ENCODE results near the gene NFIC. TPM values are rescaled to one million over a fixed set of nuclear protein-coding genes. Genes with fewer than 3 reads are reported as not detected.

The NFIC gene
- total RNA-seq, 6 experiments from 2014 or later, result 186 to 219 (median 211) TPM

GRCh38 chr19:3362217-3362906 lies 4.0 kb upstream of the NFIC start:
- H3K4me3 Mint-ChIP-seq, result no peak overlapping the region
- H3K27ac Mint-ChIP-seq, result peak overlapping the region; percentile 41
- peaks cover 2% of the 10 kb centered on the region; the same call in 1 of the 2 replicates for H3K27me3 Mint-ChIP-seq (ENCODE audit: insufficient read depth)
- no peak for DNase-seq
- no peaks in the 10 kb centered on the region for H3K36me3 Mint-ChIP-seq (ENCODE audit: low read depth)
- H3K4me1 Mint-ChIP-seq (ENCODE audit: low read depth), result peaks cover 36% of the 10 kb centered on the region
- H3K9me3 Mint-ChIP-seq, result no peaks in the 10 kb centered on the region
- no peak for TF ChIP-seq CTCF (IDR thresholded peaks at IDR 0.05)

GRCh38 chr19:3363841-3364500 lies 2.4 kb upstream of the NFIC start:
- H3K36me3 Mint-ChIP-seq (ENCODE audit: low read depth), result no peaks in the 10 kb centered on the region
- no peak overlapping the region for H3K4me3 Mint-ChIP-seq
- peaks cover 4% of the 10 kb centered on the region; the same call in 1 of the 2 replicates for H3K27me3 Mint-ChIP-seq (ENCODE audit: insufficient read depth)
- no peak for DNase-seq
- peak overlapping the region; percentile 6; the same call in 1 of the 2 replicates for H3K27ac Mint-ChIP-seq
- H3K9me3 Mint-ChIP-seq, result no peaks in the 10 kb centered on the region
- H3K4me1 Mint-ChIP-seq (ENCODE audit: low read depth), result peaks cover 42% of the 10 kb centered on the region
- no peak for TF ChIP-seq CTCF (IDR thresholded peaks at IDR 0.05)

- no peak for DNase-seq
- H3K9me3 Mint-ChIP-seq, result no peaks in the 10 kb centered on the region
- H3K36me3 Mint-ChIP-seq (ENCODE audit: low read depth), result no peaks in the 10 kb centered on the region
- no peak for TF ChIP-seq CTCF (IDR thresholded peaks at IDR 0.05)
- peaks cover 46% of the 10 kb centered on the region for H3K4me1 Mint-ChIP-seq (ENCODE audit: low read depth)
- peaks cover 4% of the 10 kb centered on the region; the same call in 1 of the 2 replicates for H3K27me3 Mint-ChIP-seq (ENCODE audit: insufficient read depth)
- no peak overlapping the region for H3K27ac Mint-ChIP-seq
- no peak overlapping the region for H3K4me3 Mint-ChIP-seq
Measured at GRCh38 chr19:3364501-3364858, 1.9 kb upstream of the NFIC start.

GRCh38 chr19:3365093-3365835 lies 1.1 kb upstream of the NFIC start:
- Mint-ChIP-seq H3K27ac (peak overlapping the region; percentile 83), H3K36me3 (ENCODE audit: low read depth) (no peaks in the 10 kb centered on the region), H3K4me1 (ENCODE audit: low read depth) (peaks cover 53% of the 10 kb centered on the region), H3K9me3 (no peaks in the 10 kb centered on the region), H3K4me3 (peak overlapping the region; percentile 88), H3K27me3 (ENCODE audit: insufficient read depth) (peaks cover 4% of the 10 kb centered on the region; the same call in 1 of the 2 replicates)
- DNase-seq, result peak; percentile 55
- TF ChIP-seq CTCF (IDR thresholded peaks at IDR 0.05), result no peak; the same call in 1 of the 2 replicates

GRCh38 chr19:3366753-3367627 lies 607 bp downstream of the NFIC start:
- Mint-ChIP-seq H3K36me3 (ENCODE audit: low read depth) (no peaks in the 10 kb centered on the region; the same call in 1 of the 2 replicates), H3K9me3 (no peaks in the 10 kb centered on the region), H3K4me1 (ENCODE audit: low read depth) (peaks cover 57% of the 10 kb centered on the region), H3K27me3 (ENCODE audit: insufficient read depth) (peaks cover 4% of the 10 kb centered on the region; the same call in 1 of the 2 replicates), H3K27ac (peak overlapping the region; percentile 87), H3K4me3 (peak overlapping the region; percentile 88)
- TF ChIP-seq CTCF (IDR thresholded peaks at IDR 0.05), result no peak
- no peak for DNase-seq
